Spleen (tissue), 11 donors: Measurements from ENCODE around the gene HDAC7. TPM values are rescaled to one million over a fixed set of nuclear protein-coding genes. Genes with fewer than 3 reads are reported as not detected.

Source experiments
- DNase-seq: peaks from one replicate; pipeline ENCODE4 v3.0.0-alpha.2; 2020
- H3K27ac ChIP-seq, 8 donors: fragments of 200-600 bp; sonication (generic) in 7 of 8; 1 replicate in 4 of 8; 2 replicates in 4 of 8; pipeline versions ENCODE4 v1.5.0 to v1.8.0; 2016 to 2021; ENCODE audit warnings: inconsistent platforms in 4 of 8, mild to moderate bottlenecking in 4 of 8, moderate library complexity in 1 of 8
- H3K27me3 ChIP-seq, 7 donors: fragments of 200-600 bp; sonication (generic) in 6 of 7; replicated peaks in 1 of 7; 1 replicate in 4 of 7; 2 replicates in 3 of 7; pipeline versions ENCODE4 v1.5.0 to v1.8.0; 2016 to 2021; ENCODE audit warnings: inconsistent platforms in 3 of 7, mild to moderate bottlenecking in 1 of 7
- H3K36me3 ChIP-seq, 6 donors: fragments of 200-600 bp; sonication (generic) in 5 of 6; 1 replicate in 4 of 6; 2 replicates in 2 of 6; pipeline versions ENCODE4 v1.5.0 to v1.8.0; 2016 to 2021; ENCODE audit warnings: inconsistent platforms in 2 of 6
- H3K4me1 ChIP-seq, 6 donors: fragments of 200-600 bp; sonication (generic) in 5 of 6; 1 replicate in 3 of 6; 2 replicates in 3 of 6; pipeline versions ENCODE4 v1.5.0 to v1.8.0; 2016 to 2021; ENCODE audit warnings: inconsistent platforms in 3 of 6
- H3K4me3 ChIP-seq, 8 donors: fragments of 200-600 bp; sonication (generic) in 7 of 8; 1 replicate in 4 of 8; 2 replicates in 4 of 8; pipeline versions ENCODE4 v1.5.0 to v1.8.0; 2016 to 2021; ENCODE audit warnings: inconsistent platforms in 4 of 8, mild to moderate bottlenecking in 4 of 8, moderate library complexity in 2 of 8
- H3K9me3 ChIP-seq, 8 donors: fragments of 200-600 bp; sonication (generic) in 7 of 8; 1 replicate in 4 of 8; 2 replicates in 4 of 8; pipeline versions ENCODE4 v1.5.0 to v1.8.0; 2016 to 2021; ENCODE audit warnings: inconsistent platforms in 4 of 8
- POLR2A ChIP-seq, 3 donors: fragments of 450-650 bp; IDR thresholded peaks; one replicate each; pipeline ENCODE4 v1.5.1; 2017; ENCODE audit warnings: antibody characterized with exemption in 3 of 3, mild to moderate bottlenecking in 1 of 3
- POLR2AphosphoS5 ChIP-seq, 3 donors: sonication (generic); formaldehyde crosslinking; IDR thresholded peaks; one replicate each; pipeline ENCODE4 v1.5.1; 2017; ENCODE audit warnings: antibody characterized with exemption in 3 of 3
- WGBS, 5 donors: extraction: QIAGEN DNeasy Blood & Tissue Kit in 3 of 5; methylation state at CpG; one replicate each; pipeline versions ENCODE4 v1.1.5 to v1.1.7; 2013 to 2018; 5-methylcytosine and 5-hydroxymethylcytosine counted together
- intact Hi-C: fragments of 100-400 bp; cut with DNase I; formaldehyde crosslinking; loops from one replicate; pipeline ENCODE4 v1.15.0; 2023; ENCODE audit warnings: low total_unique reads
- polyA plus RNA-seq, 3 donors: library from polyadenylated mRNA; stranded (reverse); fragments of 200-250 nt; gene quantifications; one replicate each; pipeline ENCODE4 v1.2.1, GENCODE V29; 2013
- total RNA-seq, 7 donors: library from RNA; depleted of rRNA in 3 of 7; stranded (reverse); fragments of >200 nt in 3 of 7; fragmentation: NEBNext Ultra II Directional in 4 of 7; extraction: Animal tissue kit (Norgen Biotek cat#: 25700) in 4 of 7; gene quantifications; one replicate each; pipeline versions ENCODE4 v1.1.0 to v1.2.1, GENCODE V29; 2016 to 2021
- TF ChIP-seq, protein P1 (sequence below), 11 experiments: fragments of 200-600 bp in 7 of 11; fragments of 450-650 bp in 4 of 11; sonication (generic) in 4 of 11; IDR thresholded peaks in 8 of 11; conservative IDR thresholded peaks in 3 of 11; 1 replicate in 7 of 11; 2 replicates in 4 of 11; pipeline versions ENCODE4 v1.4.0 to v1.8.0; 2016 to 2021; ENCODE audit warnings: antibody characterized with exemption in 11 of 11, inconsistent platforms in 4 of 11, mild to moderate bottlenecking in 1 of 11
- donor health status: healthy with polysubstance abuse.
- donor health status: DM: no; HTN: no; CAD: no; lungs with moderate emphysema.
- donor health status: DM: no; HTN: no; CAD: no.
- donor health status: Bipolar disorder and iron deficiency.
- donor health status: healthy.
- donor health status: DM: no; HTN: no; CAD: no.
- donor health status: DM: yes; HTN: yes; CAD: no.

Gene HDAC7
- total and polyA plus RNA-seq, 10 donors = 39.6 to 158 (median 101) TPM

DNA sequence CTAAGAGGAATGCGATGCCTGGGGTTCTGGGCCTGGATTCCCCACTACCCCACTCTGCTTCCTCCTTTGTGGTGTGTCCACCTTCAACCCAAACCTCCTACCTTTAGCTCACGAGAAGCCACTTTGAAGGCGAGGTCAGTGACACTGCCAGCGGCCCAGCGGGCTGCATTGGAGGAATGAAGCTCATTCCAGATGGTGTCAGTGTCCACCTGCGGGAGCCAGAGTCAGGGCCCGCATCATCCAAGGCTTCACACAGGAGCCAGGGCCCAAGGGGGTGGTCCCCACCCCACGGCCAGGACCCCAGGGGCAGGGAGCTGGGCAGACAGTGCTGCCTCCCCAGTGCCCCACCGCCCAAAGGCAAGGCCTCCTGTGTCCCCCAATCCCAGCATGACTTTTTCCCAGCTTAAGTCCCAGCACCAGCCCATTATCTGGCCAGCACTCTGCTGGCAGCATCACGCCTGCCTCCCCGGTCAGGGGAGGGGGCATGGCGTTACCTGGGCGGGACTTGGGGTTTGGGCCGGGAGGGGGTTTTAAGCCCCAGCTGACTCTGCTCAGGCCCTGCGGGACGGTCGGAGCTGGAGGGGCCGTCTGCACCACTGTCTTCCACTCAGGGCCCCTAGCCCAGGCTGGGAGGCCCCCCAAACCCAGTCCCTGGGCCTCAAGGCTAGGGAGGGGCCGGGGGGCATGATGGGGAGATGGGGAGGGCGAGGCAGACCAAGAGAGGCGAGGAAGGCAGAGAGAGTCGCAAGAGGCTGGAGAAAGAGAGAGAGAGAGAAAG lies 29.8 kb downstream of the HDAC7 start:
- Histone ChIP-seq H3K4me1 (peaks cover 0 to 7% (median 0%) of the 10 kb centered on the region in 6 donors), H3K4me3 (no peak overlapping the region), H3K36me3 (peaks cover 28 to 100% (median 100%) of the 10 kb centered on the region in 6 donors), H3K27me3 (no peaks in the 10 kb centered on the region), H3K27ac (peak overlapping the region in 1 of 8 donors; percentile 37), H3K9me3 (no peaks in the 10 kb centered on the region)
- TF ChIP-seq POLR2AphosphoS5 (IDR thresholded peaks at IDR 0.05) = peak in 2 of 3 donors; percentile 5 to 60
- TF ChIP-seq, protein P1, sequence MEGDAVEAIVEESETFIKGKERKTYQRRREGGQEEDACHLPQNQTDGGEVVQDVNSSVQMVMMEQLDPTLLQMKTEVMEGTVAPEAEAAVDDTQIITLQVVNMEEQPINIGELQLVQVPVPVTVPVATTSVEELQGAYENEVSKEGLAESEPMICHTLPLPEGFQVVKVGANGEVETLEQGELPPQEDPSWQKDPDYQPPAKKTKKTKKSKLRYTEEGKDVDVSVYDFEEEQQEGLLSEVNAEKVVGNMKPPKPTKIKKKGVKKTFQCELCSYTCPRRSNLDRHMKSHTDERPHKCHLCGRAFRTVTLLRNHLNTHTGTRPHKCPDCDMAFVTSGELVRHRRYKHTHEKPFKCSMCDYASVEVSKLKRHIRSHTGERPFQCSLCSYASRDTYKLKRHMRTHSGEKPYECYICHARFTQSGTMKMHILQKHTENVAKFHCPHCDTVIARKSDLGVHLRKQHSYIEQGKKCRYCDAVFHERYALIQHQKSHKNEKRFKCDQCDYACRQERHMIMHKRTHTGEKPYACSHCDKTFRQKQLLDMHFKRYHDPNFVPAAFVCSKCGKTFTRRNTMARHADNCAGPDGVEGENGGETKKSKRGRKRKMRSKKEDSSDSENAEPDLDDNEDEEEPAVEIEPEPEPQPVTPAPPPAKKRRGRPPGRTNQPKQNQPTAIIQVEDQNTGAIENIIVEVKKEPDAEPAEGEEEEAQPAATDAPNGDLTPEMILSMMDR (IDR thresholded peaks at IDR 0.05 in 8 of 11, conservative IDR thresholded peaks at IDR 0.05 in 3 of 11) = no peak
- DNase-seq = no peak
- WGBS, 5 donors = 90 to 95% (median 93%) methylated on average over 16 to 22 of the region's 22 CpGs
- intact Hi-C loops = no loop called here

DNA sequence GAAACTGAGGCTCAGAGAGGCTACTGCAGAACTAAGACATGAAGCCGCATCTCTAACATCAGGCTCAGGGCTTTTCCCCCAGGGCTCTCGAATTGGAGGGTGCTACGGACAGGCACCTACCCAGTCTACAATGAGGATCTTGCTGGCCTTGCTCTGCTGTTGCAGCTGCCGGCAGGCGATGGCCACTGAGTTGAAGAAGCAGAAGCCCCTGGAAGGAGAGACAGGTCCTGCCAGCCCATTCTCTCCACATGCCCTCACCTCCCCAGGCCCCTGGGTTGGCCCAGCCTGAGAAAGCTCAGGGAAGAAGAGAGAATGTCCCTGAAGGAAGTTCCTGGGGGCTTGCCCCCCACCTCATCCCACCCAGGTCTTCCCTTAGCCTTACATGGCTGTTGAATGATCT lies 30.6 kb downstream of the HDAC7 start:
- intact Hi-C loops = no loop called here
- TF ChIP-seq POLR2A (IDR thresholded peaks at IDR 0.05) (no peak), POLR2AphosphoS5 (IDR thresholded peaks at IDR 0.05) (no peak)
- TF ChIP-seq, protein P1 (IDR thresholded peaks at IDR 0.05 in 8 of 11, conservative IDR thresholded peaks at IDR 0.05 in 3 of 11) = no peak
- Histone ChIP-seq H3K36me3 (peaks cover 26 to 100% (median 100%) of the 10 kb centered on the region in 6 donors), H3K27ac (no peak overlapping the region), H3K4me1 (peaks cover 0 to 7% (median 0%) of the 10 kb centered on the region in 6 donors), H3K4me3 (no peak overlapping the region), H3K27me3 (no peaks in the 10 kb centered on the region), H3K9me3 (no peaks in the 10 kb centered on the region)
- WGBS, 5 donors = 93 to 100% (median 96%) methylated on average over 5 of the region's 5 CpGs
- DNase-seq = no peak

GRCh38 chr12:47787596-47788319 lies 31.9 kb downstream of the HDAC7 start:
- peaks cover 0 to 19% (median 0%) of the 10 kb centered on the region in 6 donors for H3K4me1 ChIP-seq
- H3K9me3 ChIP-seq = no peaks in the 10 kb centered on the region
- H3K27ac ChIP-seq = peak overlapping the region in 2 of 8 donors; percentile 4 to 61
- whole genome bisulfite sequencing, 5 donors = 76 to 88% (median 81%) methylated on average over 13 to 14 of the region's 14 CpGs
- no peak for DNase-seq
- no peak overlapping the region for H3K4me3 ChIP-seq
- no peaks in the 10 kb centered on the region for H3K27me3 ChIP-seq
- intact Hi-C loops = no loop called here
- TF ChIP-seq POLR2AphosphoS5 (IDR thresholded peaks at IDR 0.05) = peak; percentile 11 to 54 (median 33)
- TF ChIP-seq POLR2A (IDR thresholded peaks at IDR 0.05) = no peak
- peaks cover 23 to 100% (median 100%) of the 10 kb centered on the region in 6 donors for H3K36me3 ChIP-seq

- Histone ChIP-seq H3K27ac (peak overlapping the region in 3 of 8 donors; percentile 15 to 61 (median 25)), H3K4me1 (peaks cover 0 to 23% (median 3%) of the 10 kb centered on the region in 6 donors), H3K36me3 (peaks cover 20 to 100% (median 99%) of the 10 kb centered on the region in 6 donors), H3K4me3 (no peak overlapping the region), H3K9me3 (no peaks in the 10 kb centered on the region), H3K27me3 (no peaks in the 10 kb centered on the region)
- peak; percentile 60 for DNase-seq
- intact Hi-C loops = no loop called here
- 95 to 98% (median 95%) methylated on average over 8 to 10 of the region's 10 CpGs for WGBS, 5 donors
- TF ChIP-seq, protein P1 (IDR thresholded peaks at IDR 0.05 in 8 of 11, conservative IDR thresholded peaks at IDR 0.05 in 3 of 11) = no peak
- TF ChIP-seq POLR2AphosphoS5 (IDR thresholded peaks at IDR 0.05) = peak; percentile 11 to 28 (median 20)
Observed at GRCh38 chr12:47786662-47787280, 32.9 kb downstream of the HDAC7 start.
